GM19397 (cell line): Measurements from ENCODE around the gene MIA3.
"Not testable (repeated sequence)": the region's sequence is repeated elsewhere in the genome, so short reads cannot be mapped to it uniquely, and the experiment has no call there.

Source experiments
- ATAC-seq: cut with Tn5 transposase; IDR thresholded peaks from one replicate; pipeline ENCODE4 v1.9.1; 2021; ENCODE audit warnings: mild to moderate bottlenecking, moderate library complexity; ENCODE audit not compliant: unreplicated experiment

Gene MIA3, protein sequence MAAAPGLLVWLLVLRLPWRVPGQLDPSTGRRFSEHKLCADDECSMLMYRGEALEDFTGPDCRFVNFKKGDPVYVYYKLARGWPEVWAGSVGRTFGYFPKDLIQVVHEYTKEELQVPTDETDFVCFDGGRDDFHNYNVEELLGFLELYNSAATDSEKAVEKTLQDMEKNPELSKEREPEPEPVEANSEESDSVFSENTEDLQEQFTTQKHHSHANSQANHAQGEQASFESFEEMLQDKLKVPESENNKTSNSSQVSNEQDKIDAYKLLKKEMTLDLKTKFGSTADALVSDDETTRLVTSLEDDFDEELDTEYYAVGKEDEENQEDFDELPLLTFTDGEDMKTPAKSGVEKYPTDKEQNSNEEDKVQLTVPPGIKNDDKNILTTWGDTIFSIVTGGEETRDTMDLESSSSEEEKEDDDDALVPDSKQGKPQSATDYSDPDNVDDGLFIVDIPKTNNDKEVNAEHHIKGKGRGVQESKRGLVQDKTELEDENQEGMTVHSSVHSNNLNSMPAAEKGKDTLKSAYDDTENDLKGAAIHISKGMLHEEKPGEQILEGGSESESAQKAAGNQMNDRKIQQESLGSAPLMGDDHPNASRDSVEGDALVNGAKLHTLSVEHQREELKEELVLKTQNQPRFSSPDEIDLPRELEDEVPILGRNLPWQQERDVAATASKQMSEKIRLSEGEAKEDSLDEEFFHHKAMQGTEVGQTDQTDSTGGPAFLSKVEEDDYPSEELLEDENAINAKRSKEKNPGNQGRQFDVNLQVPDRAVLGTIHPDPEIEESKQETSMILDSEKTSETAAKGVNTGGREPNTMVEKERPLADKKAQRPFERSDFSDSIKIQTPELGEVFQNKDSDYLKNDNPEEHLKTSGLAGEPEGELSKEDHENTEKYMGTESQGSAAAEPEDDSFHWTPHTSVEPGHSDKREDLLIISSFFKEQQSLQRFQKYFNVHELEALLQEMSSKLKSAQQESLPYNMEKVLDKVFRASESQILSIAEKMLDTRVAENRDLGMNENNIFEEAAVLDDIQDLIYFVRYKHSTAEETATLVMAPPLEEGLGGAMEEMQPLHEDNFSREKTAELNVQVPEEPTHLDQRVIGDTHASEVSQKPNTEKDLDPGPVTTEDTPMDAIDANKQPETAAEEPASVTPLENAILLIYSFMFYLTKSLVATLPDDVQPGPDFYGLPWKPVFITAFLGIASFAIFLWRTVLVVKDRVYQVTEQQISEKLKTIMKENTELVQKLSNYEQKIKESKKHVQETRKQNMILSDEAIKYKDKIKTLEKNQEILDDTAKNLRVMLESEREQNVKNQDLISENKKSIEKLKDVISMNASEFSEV (N-terminal part only)

GRCh38 chr1:222618001-222618879, at the start of gene MIA3:
Gene MIA3, plus strand, starts transcription at chr1:222618097. Its CDS starts 14 bp downstream, at chr1:222618111.
- ATAC-seq = peak; percentile 57

DNA sequence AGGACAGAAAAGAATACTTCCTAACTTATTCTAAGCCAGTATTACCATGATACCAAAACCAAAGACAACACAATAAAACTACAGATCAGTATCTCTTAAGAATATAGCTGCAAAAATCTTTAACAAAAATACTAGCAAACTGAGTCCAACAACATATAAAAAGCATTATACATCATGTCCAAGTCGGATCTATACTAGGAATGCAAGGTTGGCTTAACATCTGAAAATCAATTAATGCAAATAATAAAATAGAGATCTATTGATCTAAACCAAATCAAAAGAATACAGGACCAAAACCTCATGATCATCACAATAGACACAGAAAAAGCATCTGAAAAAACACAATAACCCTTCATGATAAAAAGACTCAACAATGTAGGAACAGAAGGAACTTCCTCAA, 47.1 kb upstream of the MIA3 start:
- ATAC-seq = no peak

- no peak for ATAC-seq
These were observed 38.6 kb upstream of the MIA3 start for GRCh38 chr1:222579316-222579715.

DNA sequence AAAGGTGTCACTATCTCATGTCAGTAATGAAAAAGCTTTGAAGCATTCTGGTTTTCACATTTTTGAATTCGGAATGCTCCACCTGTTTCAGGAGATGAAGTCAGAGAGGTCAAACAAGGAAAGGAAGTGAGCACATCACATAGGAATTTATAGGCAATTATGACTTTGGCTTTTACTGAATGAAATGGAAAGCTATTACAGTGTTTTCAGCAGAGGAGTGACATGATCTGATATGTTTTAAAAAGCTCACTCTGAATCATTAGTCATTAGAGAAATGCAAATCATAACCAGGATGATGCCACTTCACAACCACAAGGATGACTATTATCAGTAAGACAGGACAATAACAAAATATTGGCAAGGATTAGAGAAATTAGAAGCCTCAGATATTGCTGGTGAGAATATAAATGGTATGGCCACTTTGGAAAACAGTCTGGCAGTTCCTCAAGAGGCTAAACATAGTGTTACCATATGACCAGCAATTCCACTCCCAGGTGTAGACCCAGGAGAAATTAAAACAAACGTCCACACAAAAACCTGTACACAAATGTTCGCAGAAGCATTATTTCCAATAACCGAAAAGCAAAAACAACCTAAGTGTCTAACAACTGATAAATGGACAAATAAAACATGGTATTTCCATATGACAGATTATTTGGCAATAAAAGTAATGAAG, 35.7 kb upstream of the MIA3 start:
- ATAC-seq = no peak

DNA sequence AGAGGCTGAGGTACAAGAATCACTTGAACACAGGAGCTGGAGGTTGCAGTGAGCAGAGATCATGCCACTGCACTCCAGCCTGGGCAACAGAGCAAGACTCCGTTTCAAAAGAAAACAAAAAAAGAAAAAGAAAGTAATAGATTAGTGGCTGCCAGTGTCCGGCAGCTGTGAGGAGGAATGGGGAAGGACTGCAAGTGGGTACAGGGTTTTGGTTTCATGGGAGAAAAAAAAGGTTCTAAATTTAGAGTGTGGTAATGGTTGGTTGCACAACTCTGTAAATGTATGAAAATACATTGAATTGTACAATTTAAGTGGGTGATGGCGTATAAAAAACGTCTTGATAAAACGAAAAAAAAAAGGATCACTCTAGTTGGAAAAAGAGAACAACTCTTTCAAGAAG, 34.8 kb upstream of the MIA3 start:
- ATAC-seq = peak; percentile 82

GRCh38 chr1:222586842-222587241, 31.1 kb upstream of the MIA3 start:
- ATAC-seq = no peak

DNA sequence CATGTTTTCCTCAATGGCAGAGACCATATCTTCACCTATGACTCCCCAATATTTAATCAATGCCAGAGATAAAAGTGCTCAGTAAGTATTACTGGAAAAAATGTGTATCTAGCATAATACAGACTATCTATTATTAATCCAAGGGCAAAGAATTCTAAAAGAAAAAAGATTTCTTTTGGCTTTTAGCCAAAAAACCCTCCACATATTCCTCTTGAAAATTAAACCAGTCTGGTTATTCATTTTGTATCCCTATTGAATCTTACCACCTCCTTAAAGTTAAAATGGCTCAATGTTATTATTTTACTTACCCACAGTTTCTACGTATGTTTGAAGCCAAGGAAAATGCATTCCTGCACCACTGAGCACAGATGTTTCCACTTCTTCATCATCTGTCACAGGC, 29.8 kb upstream of the MIA3 start:
- ATAC-seq = no peak

DNA sequence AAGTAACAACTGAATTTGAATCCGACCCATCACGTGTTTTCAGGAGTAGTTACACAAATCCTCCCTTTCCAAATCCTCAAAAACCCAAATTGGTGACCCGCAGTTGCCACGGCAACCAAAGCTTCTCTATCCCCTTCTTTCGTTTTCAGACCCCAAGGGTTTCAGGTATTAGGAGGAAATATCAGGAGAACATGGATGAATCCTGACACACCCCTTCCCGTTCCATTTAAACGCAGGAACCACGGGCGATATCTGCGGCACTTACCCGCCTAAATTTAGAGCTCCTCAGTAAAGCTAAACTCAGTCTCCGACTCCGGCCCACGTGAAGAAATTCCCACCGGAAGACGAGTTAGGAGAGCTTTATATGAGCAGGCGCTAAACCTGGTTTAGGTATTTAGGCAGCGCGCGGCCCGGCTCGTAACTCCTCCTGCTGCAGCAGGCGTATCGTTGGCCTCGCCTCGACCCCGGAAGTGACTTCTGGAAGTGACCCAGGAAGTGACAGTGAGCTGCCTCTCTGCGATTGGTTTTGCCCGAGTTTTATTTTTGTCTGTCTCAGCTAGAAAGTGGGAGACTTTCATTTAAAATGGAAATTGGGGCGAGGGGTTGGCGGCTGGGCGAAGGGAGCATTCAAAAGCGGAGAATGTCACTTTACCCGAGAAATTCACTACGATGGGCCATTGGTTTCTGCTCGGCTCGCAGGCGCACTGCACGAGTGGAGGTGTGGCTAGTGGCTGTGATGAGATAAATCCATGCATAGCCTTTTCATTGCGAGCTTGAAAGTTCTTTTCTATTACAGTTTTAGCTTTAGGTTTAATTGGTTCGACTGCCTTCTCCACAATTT, 28.2 kb upstream of the MIA3 start, which contains the start of gene TAF1A:
TAF1A (minus strand) TSS at position 472 of the 841 bp plus-strand sequence.
- peak; percentile 99 for ATAC-seq

DNA sequence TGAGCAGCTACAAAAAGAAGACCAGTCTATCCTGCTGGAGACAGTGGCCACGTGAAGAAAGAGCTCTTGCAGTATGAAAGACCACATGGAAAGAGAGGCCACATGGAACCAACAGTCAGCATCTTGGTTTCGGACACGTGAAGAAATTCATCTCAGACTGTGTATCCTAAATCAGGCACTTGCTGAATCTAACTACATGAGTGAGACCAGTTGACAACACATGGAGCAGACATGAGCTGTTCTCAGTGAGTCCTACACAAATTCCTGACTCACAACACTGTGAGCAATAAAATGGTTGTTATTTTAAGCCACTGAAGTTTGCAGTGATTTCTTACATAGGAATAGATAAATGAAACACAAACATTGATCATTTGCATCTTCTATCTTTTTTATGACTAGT, 25.7 kb upstream of the MIA3 start:
- no peak for ATAC-seq

DNA sequence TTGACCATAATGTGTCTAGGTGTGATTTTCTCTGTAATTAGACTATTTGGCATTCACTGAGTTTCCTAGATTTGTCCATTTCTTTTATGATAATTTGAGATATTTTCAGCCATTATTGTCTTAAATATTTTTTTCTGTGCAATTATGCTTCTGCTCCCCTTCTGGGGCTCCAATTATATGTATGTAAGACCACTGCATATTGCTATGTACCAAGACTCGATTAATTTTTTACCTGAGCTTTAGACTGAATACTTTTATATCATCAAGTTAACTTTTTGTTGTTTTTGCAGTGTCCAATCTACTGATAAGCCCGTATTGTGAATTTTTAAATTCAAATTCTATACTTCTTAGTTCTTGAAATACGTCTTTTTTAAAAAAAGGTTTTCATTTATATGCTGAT, 23.1 kb upstream of the MIA3 start:
- no peak for ATAC-seq

DNA sequence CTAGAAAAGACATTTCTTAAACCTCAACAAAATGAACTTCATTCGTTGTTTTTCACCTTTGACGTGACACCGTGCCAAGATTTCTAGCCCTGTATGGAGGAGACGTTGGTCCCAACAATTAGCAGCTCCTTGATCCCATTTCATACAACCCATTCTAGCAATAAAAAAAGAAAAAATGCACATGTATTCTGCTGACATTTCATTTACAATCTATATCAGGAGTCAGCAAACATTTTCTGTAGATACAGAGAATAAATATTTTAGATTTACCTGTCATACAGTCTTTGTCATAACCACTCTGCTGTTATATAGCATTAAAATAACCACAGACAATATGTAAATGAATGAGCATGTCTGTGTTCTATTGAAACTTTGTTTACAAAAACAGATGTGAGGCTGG, 21.2 kb upstream of the MIA3 start:
- ATAC-seq = no peak

- no peak for ATAC-seq
These were observed 17.6 kb upstream of the MIA3 start for GRCh38 chr1:222600281-222600680.

- ATAC-seq = no peak
These were observed 16.6 kb upstream of the MIA3 start for GRCh38 chr1:222601257-222601656.

DNA sequence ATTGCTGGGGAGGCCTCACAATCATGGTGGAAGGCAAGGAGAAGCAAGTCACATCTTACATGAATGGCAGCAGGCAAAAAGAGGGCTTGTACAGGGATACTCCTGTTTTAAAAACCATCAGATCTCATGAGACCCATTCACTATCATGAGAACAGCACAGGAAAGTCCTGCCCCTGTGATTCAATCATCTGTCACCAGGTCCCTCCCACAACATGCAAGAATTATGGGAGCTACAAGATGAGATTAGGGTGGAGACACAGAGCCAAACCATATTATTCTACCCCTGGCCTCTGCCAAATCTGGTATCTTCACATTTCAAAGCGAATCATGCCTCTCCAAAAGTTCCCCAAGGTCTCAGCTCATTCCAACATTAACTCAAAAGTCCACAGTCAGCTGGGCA, 11.1 kb upstream of the MIA3 start:
- no peak for ATAC-seq

- ATAC-seq = not testable (repeated sequence)
These were observed 8.8 kb upstream of the MIA3 start for GRCh38 chr1:222609111-222609510.

DNA sequence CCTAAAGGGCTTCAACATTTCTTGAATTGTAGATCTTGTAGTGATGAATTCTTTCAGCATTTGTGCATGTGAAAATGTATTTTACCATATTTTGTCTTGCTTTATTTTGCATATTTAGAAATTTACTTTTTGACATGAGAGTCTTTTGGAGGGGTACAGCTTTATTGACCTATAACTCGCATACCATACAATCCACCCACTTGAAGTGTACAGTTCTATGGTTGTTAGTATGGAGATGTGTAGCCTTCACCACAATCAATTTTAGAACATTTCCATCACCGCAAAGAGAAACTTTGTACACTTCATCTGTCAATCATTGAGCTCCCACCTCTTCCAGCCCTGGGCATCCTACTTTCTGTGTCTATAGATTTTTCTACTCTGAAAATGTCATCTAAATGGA, 7.2 kb upstream of the MIA3 start:
- no peak for ATAC-seq

GRCh38 chr1:222613627-222614026, 4.3 kb upstream of the MIA3 start:
- no peak for ATAC-seq

GRCh38 chr1:222616525-222616924, 1.4 kb upstream of the MIA3 start:
- ATAC-seq = no peak
